ENCODE measurements around the gene TOMT.

The TOMT gene

GRCh38 chr11:72157131-72157530, 51.4 kb downstream of the TOMT start:
- DNase-seq (ENCODE audit: low read depth in 2 of 3, low spot score in 1 of 3), result no peak
